Brain microvascular endothelial cell (primary cell): ENCODE results near the gene RBBP8NL.

Experiments used
- DNase-seq: peaks from one replicate; pipeline ENCODE4 v3.0.0-alpha.2; 2020
- H3K27ac ChIP-seq: fragments of 250-450 bp; sonication (Bioruptor Pico); 2 replicates; pipeline ENCODE4 v1.5.1; 2020; ENCODE audit warnings: mild to moderate bottlenecking, moderate library complexity
- H3K27me3 ChIP-seq: fragments of 250-450 bp; sonication (Bioruptor Pico); replicated peaks from 2 replicates; pipeline ENCODE4 v1.5.1; 2020; ENCODE audit warnings: mild to moderate bottlenecking
- H3K36me3 ChIP-seq: fragments of 250-450 bp; sonication (Bioruptor Pico); replicated peaks from 2 replicates; pipeline ENCODE4 v1.5.1; 2020; ENCODE audit warnings: mild to moderate bottlenecking
- H3K4me3 ChIP-seq: 2 replicates; pipeline ENCODE4 v1.5.1; 2011; ENCODE audit warnings: low read depth, mild to moderate bottlenecking, control low read depth, low read length, moderate library complexity
- CTCF ChIP-seq: IDR thresholded peaks from 2 replicates; pipeline ENCODE4 v1.5.1; 2011; ENCODE audit warnings: low read depth, mild to moderate bottlenecking, moderate library complexity, low read length, control low read depth, inconsistent platforms; ENCODE audit errors: missing control alignments
- in situ Hi-C: cut with HindIII; loops from 2 replicates; pipeline ENCODE4 v1.10.0; 2017; ENCODE audit warnings: low sequenced_read_pairs, low pct_ligation_motif_present

The RBBP8NL gene

GRCh38 chr20:62469352-62469751, 42.0 kb upstream of the RBBP8NL start:
- peaks cover 55% of the 10 kb centered on the region for H3K27me3 ChIP-seq
- no peak for DNase-seq
- in situ Hi-C loops = no loop called here
- no peak overlapping the region for H3K4me3 ChIP-seq
- no peak for TF ChIP-seq CTCF
- H3K36me3 ChIP-seq = no peaks in the 10 kb centered on the region
- no peak overlapping the region for H3K27ac ChIP-seq

DNA sequence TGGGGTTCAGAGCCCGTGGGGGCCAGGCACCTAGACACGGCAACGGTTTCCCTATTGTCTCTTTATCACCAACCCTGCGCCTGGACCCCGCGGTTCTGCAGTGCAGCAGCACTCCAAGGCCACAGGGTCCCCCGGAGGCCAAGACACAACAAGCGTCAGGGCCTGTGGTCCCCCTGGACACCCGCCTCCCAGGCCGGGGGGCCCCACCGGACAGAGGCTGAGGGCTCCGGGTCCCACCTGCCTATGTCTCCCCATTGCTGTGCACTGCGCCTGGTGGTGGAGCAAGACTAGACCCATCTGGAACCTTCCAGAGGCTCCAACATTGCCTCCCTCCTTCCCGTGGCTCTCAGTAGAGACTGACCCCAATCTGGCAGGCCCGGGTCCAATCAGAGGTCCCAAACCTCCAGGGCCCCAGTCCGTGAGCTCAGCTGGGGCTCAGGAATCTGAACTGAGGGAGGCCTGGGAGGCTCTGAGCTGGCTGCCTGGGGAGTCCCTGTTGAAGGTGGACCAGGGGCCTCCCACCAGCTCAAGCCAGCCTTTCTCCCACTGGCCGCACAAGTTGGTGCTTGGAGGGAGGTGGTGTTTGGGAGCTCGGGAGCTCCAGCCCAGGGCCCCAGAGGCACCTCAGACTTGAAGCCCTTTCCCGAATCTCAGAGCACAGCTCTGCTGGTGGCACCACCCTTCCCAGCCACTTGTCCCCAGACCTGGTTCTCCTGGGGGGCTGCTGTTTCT, 39.6 kb upstream of the RBBP8NL start:
- Histone ChIP-seq H3K36me3 (no peaks in the 10 kb centered on the region), H3K27me3 (peaks cover 33% of the 10 kb centered on the region), H3K27ac (no peak overlapping the region), H3K4me3 (no peak overlapping the region)
- no peak for TF ChIP-seq CTCF
- in situ Hi-C loops = no loop called here
- DNase-seq = no peak

DNA sequence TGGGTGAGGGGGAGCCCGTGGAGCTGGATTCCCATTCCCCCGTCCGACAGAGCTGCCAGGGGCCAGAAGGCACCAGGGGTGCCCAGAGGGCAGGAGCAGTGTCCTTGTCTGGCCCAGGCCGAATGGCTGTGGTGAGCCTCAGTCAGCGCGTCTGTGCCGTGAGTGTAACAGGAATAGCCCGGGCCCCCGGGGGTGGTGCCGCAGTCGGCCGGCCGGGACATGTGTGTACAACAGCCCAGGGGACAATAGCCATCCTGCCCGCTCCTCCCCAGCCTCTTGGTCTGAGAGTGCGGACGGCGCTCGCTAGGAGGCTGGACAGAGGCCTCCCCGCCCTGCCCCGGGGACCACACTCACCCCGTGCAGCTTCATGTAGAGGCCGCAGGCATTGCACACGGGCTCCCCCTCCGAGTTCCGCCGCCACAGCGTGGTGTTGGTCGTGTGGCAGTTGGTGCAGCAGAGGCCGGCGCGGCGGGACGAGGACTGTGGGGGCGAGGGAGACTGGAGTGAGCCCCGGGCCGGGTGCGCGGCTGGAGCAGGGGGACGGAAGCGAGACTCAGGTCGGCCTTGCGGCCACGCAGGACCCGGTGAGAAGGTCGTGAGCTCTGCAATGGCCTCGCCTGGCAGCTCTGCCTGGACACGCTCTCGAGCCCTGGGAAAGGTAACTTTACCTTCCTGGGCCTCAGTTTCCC, 38.9 kb upstream of the RBBP8NL start:
- H3K4me3 ChIP-seq = no peak overlapping the region
- TF ChIP-seq CTCF = no peak
- no peaks in the 10 kb centered on the region for H3K36me3 ChIP-seq
- no peak overlapping the region for H3K27ac ChIP-seq
- in situ Hi-C loops = no loop called here
- DNase-seq = no peak
- H3K27me3 ChIP-seq = peaks cover 29% of the 10 kb centered on the region

DNA sequence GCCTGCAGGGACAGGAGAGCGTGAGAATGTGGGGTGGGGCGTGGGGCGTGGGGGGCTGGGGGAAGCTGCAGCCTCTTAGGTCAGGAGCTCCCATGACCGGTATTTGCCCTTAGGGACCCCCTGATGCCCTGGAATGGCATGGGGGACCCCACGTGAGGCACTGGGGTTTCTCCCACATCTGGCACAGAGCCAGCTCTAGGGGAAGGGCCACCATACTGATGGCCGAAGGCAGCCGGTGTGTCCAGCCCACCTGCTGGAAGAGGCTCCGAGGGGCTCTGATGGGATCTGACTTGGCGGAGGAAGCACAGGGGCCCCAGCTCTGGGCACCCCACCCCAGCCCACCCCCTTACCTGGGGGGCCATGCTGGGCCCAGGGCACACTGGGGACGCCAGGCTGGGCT, 37.7 kb upstream of the RBBP8NL start:
- no peak for DNase-seq
- no peak for TF ChIP-seq CTCF
- Histone ChIP-seq H3K36me3 (no peaks in the 10 kb centered on the region), H3K27me3 (peaks cover 19% of the 10 kb centered on the region), H3K4me3 (no peak overlapping the region), H3K27ac (no peak overlapping the region)
- in situ Hi-C loops = no loop called here

DNA sequence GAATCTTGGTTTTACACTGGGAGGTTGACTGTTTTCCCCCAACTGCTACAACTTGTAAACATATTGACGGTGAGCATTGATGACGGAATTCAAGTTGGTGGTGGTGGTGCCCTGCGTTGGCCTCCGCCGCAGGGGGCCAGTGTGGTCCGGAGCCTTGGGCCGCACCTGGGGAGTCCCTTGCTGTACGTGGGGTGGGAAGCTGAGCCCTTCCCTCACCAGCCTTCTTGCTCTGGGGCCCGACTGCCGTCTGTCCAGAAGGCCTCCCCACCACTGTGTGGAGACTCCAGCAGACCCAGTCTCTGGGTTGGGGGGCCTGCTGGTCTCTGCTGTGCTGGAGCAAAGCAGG, 37.1 kb upstream of the RBBP8NL start:
- H3K27ac ChIP-seq = no peak overlapping the region
- no peak for TF ChIP-seq CTCF
- no peaks in the 10 kb centered on the region for H3K36me3 ChIP-seq
- no peak for DNase-seq
- H3K27me3 ChIP-seq = peaks cover 13% of the 10 kb centered on the region
- no peak overlapping the region for H3K4me3 ChIP-seq
- in situ Hi-C loops = no loop called here
